ENCODE results near the gene RPS19.
"Not testable (repeated sequence)": the region's sequence is repeated elsewhere in the genome, so short reads cannot be mapped to it uniquely, and the experiment has no call there.

Gene RPS19

DNA sequence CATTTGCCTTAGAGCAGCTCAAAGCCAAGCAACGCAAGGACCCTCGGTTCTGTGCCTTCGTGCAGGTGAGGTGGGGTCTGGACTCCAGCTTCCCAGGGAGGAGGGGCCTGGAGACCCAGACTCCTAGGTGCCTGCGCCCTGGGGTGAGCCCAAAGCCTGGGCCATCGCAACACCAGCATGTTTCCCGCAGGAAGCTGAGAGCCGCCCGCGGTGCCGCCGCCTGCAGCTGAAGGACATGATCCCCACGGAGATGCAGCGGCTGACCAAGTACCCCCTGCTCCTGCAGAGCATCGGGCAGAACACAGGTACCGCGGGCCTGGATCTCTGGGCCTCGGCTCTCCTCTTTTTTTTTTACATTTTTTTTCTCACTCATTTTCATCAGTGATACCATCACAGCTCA lies 42.5 kb downstream of the RPS19 start:
- DNase-seq = no peak

DNA sequence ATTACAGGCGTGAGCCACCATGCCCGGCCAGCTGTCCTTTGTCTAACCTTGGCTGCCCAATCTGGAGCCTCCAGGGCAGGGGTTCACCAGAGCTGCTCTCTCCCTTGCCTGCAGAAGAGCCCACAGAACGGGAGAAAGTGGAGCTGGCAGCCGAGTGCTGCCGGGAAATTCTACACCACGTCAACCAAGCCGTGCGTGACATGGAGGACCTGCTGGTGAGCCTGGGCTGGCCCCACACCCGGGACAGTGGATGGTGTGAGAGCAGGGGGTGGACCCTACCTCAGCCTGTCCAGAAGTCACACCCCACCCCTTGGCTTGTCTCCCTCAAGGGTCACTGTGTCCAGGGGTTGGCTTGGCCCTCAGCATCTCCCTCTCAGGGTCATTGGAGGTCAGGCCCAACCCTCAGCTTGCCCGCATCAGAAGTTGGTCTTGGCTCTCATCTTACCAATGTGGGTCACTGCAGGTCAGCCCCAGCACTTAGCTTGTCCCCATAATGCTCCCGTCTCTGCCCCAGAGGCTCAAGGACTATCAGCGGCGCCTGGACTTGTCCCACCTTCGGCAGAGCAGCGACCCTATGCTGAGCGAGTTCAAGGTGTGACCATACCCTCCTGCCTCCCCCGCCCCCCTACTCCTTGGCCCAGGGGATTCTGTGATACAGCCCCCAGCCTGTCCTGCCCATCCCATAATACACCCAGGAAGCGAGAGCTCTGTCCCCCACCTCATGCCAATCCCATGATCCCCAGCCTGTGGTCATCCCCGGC lies 43.3 kb downstream of the RPS19 start:
- no peak for DNase-seq

- no peak for DNase-seq
These were observed 44.2 kb downstream of the RPS19 start for GRCh38 chr19:41904118-41904870.

DNA sequence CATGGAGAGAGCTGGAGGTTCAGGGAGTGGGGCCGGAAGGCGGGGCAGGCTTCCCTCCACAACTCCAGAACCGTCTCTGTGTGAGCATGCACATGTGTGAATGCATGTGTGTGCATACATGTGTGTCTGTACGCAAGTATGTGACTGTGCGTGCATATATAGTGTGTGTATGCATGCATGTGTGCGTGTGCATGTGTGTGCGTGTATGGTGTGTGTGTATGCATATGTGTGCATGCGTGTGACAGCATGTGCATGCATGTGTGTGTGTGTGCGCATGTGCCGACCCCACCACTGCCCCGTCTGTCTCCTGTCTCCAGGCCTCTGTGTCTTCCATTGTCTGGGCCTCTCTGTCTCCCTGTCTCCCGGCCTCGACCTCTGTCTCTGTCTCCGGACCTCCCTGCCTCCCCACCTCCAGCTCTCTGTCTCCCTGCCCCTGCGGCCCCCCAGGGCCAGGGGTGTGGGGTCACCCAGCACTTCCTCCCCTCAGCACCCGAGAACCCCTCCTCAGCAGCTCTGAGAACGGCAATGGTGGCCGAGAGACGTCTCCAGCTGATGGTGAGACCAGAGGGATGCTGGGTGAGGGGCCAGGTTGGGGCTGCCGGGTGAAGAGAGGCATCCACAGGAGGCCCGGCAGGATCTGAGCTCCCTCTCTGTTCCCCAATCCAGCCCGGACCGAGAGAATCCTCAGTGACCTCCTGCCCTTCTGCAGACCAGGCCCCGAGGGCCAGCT lies 45.4 kb downstream of the RPS19 start:
- no peak for DNase-seq

GRCh38 chr19:41906271-41906670 lies 46.2 kb downstream of the RPS19 start:
- DNase-seq = no peak

DNA sequence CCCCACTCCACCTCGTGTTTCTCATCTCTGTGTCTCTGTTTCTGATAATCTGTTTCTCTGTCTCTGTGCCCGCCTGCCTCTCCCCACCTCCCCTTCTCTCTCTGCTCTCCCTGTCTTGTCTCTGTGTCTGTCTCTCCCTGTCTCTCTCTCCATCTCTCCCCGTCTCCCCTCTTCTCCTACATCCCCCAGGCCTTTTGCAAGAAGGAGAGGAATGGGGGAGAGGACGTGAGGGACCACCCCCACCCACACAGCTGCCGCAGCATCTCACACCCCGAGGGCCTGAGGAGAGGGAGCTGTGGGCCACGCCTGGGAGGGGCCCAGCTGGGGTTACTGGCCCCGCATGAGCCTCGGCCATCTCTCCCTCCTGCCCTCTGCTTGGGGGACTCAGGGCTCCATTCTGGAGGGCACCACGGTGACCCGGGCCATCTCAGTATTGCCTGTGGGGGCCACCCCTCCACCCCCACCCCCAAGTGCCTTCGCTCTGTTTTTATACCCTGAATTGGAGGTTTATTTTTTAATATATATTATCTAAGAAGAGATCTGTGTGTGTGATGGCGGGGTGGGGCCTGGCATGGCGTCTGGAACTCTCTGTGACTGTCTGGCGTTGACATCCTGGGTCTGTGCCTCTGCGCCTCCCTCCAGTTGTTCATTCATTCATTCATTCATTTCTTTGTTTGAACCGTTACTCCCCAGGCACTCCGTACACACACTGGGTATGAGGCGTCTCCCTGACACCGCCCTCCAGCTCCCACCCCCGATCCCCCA lies 47.0 kb downstream of the RPS19 start:
- no peak for DNase-seq

DNA sequence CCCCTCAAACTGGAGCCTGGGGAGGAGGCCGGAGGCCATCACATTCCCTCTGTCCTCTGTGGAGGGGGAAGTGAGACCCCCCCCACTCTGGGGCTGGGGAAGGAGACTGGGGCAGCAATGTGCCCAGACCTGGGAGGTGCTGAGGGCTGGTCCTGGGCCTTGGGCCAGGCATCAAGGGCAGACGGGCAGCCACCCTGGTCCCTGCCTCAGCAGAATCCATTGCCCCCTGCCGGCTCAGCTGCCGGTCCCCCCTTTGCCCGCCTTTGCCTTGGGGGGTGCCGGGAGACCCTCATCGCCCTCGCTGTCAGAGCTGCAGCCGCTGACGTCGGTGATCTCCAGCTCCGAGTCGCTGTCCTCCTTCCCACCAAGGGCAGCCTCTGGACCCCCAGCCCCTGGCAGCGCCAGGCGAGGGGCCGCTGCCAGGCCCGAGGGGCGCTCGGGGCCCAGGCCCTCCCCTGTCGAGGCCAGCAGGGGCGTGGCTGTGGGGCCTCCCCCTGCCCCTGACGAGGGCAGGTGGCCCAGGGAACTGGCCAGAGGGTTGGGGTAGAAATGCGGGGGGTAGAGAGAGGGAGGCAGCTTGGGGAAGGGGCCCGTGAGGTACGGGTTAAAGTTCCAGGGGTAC lies 48.0 kb downstream of the RPS19 start:
- DNase-seq = no peak

GRCh38 chr19:41908724-41909464 lies 48.8 kb downstream of the RPS19 start:
- DNase-seq = no peak

GRCh38 chr19:41909706-41910105 lies 49.7 kb downstream of the RPS19 start:
- DNase-seq = no peak

DNA sequence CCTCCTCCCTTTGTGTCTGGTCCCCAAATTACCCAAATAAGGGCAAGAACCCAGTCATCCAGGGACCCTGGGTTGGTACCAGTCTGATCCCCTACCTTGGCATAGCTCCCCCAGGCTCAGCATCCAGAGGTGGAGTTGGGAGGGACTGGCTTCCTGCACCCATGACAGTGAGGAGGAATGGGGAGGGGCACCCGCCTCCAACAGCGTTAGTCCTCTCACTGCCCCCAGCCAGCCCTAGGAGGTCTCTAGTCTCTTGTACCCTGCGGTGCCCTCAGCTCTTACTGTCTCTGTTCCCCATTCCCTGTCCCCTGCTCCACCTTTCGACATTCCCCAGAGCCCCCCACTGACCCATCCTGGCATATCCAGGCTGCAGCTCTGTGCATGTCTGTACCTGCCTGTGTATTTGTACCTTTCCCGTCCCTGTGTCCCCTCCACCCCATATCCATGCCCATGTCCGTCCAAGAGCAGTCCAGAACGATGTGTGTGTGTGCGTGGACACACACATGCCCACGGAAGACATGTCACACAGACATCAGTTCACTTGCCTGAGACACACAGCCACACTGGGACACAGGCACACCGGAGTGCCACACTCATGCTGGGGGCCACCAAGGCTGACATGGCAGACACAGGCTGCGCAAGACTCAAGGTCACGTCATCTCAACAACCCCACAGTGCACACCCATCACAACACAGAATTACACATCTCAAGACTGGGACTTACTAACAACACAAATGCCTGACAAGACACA lies 50.4 kb downstream of the RPS19 start:
- no peak for DNase-seq

- no peak for DNase-seq
These were observed 51.2 kb downstream of the RPS19 start for GRCh38 chr19:41910992-41911888.

GRCh38 chr19:41911889-41912731 lies 52.1 kb downstream of the RPS19 start:
- DNase-seq = no peak

GRCh38 chr19:41912899-41913537 lies 53.0 kb downstream of the RPS19 start:
- no peak for DNase-seq

DNA sequence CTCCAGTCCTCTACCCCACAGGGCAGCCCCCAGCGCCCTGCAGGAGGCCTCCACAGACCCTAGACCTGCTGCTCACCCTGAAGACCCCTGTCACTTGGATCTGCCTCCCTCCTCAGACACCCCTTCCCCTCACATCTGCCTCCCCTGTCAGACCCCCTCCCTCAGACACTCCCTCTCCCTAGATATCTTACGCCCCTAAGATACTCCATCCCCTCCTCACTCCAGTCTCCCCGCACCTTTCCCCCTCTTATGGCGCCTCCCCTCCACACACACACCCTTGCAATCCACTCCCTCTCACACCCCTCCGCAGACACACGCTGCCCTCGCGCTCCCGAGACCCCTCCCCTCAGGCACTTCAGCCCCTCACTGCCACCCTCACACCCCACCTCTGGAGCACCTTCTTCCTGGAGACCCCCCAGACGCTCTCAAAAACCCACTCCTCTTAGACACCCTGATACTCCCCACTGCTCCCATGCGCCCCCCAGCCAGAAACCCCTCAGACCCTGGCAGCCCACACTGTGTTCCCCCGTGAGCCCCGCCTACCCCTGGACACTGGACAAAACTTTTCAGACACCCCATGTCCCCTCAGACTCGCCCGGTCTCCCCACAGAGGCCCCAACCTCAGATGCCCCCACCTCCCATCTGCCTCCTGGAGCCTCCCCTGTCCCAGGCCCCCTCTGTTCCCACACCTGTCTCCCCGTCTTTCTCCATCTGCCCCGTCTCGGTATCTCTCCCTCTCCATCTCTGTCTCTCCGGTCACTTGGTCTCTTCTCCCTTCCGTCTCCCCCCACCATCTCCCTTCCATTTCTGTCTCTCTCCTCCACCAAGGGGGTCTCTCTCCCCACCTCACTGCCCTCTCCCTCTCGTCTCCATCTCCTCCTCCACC lies 53.7 kb downstream of the RPS19 start:
- no peak for DNase-seq

GRCh38 chr19:41914424-41914834 lies 54.4 kb downstream of the RPS19 start:
- DNase-seq = not testable (repeated sequence)

DNA sequence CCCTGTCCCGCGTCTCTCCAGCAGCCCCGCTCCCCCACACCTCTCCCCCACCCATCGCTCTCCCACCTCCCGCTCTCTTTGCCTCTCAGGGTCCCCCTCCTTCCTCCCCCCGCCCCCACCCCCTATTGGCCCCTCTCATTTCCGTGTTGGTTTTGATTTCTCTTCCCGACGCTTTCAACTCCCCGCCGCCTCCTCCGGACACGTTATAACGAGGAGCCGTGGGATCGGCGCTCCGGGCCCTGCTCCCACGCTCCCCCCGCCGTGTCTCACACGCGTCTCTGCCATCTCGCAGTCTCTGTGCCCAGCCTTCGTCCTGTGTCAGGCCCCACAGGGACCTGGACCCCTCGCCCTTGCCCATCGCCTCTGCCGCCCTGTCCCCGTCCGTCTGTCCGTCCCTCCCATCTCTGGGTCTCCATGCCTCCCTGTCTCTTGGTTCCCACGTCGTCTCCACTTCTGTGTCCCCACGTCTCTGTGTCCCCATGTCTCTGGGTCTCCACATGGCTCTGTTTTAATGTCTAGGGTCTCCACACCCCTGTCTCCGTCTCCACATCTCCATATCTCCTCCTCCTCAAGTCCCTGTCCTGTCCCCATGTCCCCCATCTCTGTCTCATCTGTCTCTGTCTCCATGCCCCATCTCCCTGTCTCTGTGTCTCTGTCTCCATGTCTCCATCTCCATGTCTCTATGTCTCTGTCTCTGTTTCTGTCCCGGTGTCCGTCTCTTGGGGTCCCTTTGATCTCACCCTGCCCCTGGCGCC lies 55.1 kb downstream of the RPS19 start:
- DNase-seq = no peak

Measured in islet precursor cell (in vitro differentiated cells).